A549 (cell line): ENCODE measurements around the gene GCLC. TPM values are rescaled to one million over a fixed set of nuclear protein-coding genes. Genes with fewer than 3 reads are reported as not detected.
"Not testable (repeated sequence)": the region's sequence is repeated elsewhere in the genome, so short reads cannot be mapped to it uniquely, and the experiment has no call there.

Experiments
- ATAC-seq, 2 experiments: fragments of 200-7000 bp in 1 of 2; fragments of >200 bp in 1 of 2; cut with Nextera tagmentation in 1 of 2; cut with Tn5 transposase in 1 of 2; 3 replicates each; pipeline versions ENCODE4 v1.8.0 to v1.9.1; 2018 to 2020; ENCODE audit warnings: mild to moderate bottlenecking in 1 of 2, moderate library complexity in 1 of 2
- CTCF ChIA-PET: fragments of 300-600 bp; sonication (Branson Sonifier 250); formaldehyde crosslinking; extraction: SDS; loops from one replicate; lab custom pipeline; 2021; ENCODE audit warnings: antibody characterized with exemption, inconsistent platforms; lab: Yijun Ruan, JAX
- POLR2A ChIA-PET: fragments of 350-600 bp; formaldehyde crosslinking; extraction: SDS; loops from one replicate; lab custom pipeline; 2021; ENCODE audit warnings: antibody characterized with exemption, inconsistent platforms; lab: Yijun Ruan, JAX
- DNase-seq, 2 experiments: peaks; one replicate each; pipeline versions ENCODE4 v3.0.0 to v3.0.0-alpha.2; 2011 to 2016; ENCODE audit warnings: low read depth in 1 of 2, low spot score in 1 of 2
- FAIRE-seq: peaks from 2 replicates; lab custom pipeline; 2011; peaks lifted over from hg19 to GRCh38; lab: Jason Lieb, UNC
- H3K27ac ChIP-seq, 2 experiments: fragments of >200 bp; sonication (Bioruptor Twin); formaldehyde crosslinking; 3 replicates each; pipeline ENCODE4 v1.5.1; 2016 to 2017
- H3K4me1 ChIP-seq: fragments of >200 bp; sonication (Bioruptor Twin); formaldehyde crosslinking; 3 replicates; pipeline ENCODE4 v1.6.1; 2016
- H3K4me2 ChIP-seq: fragments of >200 bp; sonication (Bioruptor Twin); formaldehyde crosslinking; 3 replicates; pipeline ENCODE4 v1.6.1; 2016
- H3K4me3 ChIP-seq: fragments of >200 bp; sonication (Bioruptor Twin); formaldehyde crosslinking; 3 replicates; pipeline ENCODE4 v1.5.1; 2016
- H3K9me3 ChIP-seq: fragments of >200 bp; sonication (Bioruptor Twin); formaldehyde crosslinking; 3 replicates; pipeline ENCODE4 v1.6.1; 2016
- BHLHE40 ChIP-seq: IDR thresholded peaks from 2 replicates; pipeline ENCODE4 v1.6.1; 2012; ENCODE audit warnings: low read depth, low read length, inconsistent platforms
- CHD2 ChIP-seq: fragments of 150-350 bp; IDR thresholded peaks from 2 replicates; pipeline ENCODE4 v1.6.1; 2014; ENCODE audit warnings: low read length; ENCODE audit not compliant: partially characterized antibody
- CHD4 ChIP-seq: fragments of 200-600 bp; sonication (generic); IDR thresholded peaks from 2 replicates; pipeline ENCODE4 v1.6.1; 2016; ENCODE audit warnings: antibody characterized with exemption, mild to moderate bottlenecking, borderline replicate concordance
- EHF ChIP-seq: fragments of 250-450 bp; sonication (Bioruptor Pico); IDR thresholded peaks from 2 replicates; pipeline ENCODE4 v1.5.0; 2020; ENCODE audit warnings: mild to moderate bottlenecking
- EP300 ChIP-seq, 2 experiments: fragments of >200 bp; sonication (Bioruptor Twin); formaldehyde crosslinking; IDR thresholded peaks; 2 replicates in 1 of 2; 3 replicates in 1 of 2; pipeline ENCODE4 v1.6.1; 2016 to 2017
- ESRRA ChIP-seq: fragments of 150-350 bp; IDR thresholded peaks from 2 replicates; pipeline ENCODE4 v1.6.1; 2014; ENCODE audit warnings: mild to moderate bottlenecking, low read length, borderline replicate concordance
- FOSB ChIP-seq: fragments of 250-450 bp; sonication (Bioruptor Pico); IDR thresholded peaks from 2 replicates; pipeline ENCODE4 v1.5.0; 2020; ENCODE audit warnings: mild to moderate bottlenecking, moderate library complexity
- FOSL2 ChIP-seq, 2 experiments: fragments of 450-650 bp in 1 of 2; fragments of >200 bp in 1 of 2; sonication (Bioruptor Twin) in 1 of 2; formaldehyde crosslinking; IDR thresholded peaks; 2 replicates each; pipeline versions ENCODE4 v1.5.0 to v1.6.1; 2016 to 2020; ENCODE audit warnings: mild to moderate bottlenecking in 1 of 2, moderate library complexity in 1 of 2
- FOXS1 ChIP-seq: fragments of 250-450 bp; sonication (Bioruptor Pico); IDR thresholded peaks from 2 replicates; pipeline ENCODE4 v1.5.0; 2020; ENCODE audit warnings: mild to moderate bottlenecking, moderate library complexity
- HOXB13 ChIP-seq: fragments of 250-450 bp; sonication (Bioruptor Pico); IDR thresholded peaks from 2 replicates; pipeline ENCODE4 v1.5.0; 2020; ENCODE audit warnings: low read depth, mild to moderate bottlenecking, moderate library complexity
- JUN ChIP-seq, 2 experiments: fragments of >200 bp; sonication (Bioruptor Twin); formaldehyde crosslinking; IDR thresholded peaks; 2 replicates in 1 of 2; 3 replicates in 1 of 2; pipeline ENCODE4 v1.6.1; 2016 to 2017
- MAFK ChIP-seq: fragments of 450-650 bp; IDR thresholded peaks from 2 replicates; pipeline ENCODE4 v1.6.1; 2014; ENCODE audit not compliant: partially characterized antibody
- NFE2L2 ChIP-seq: fragments of 150-350 bp; conservative IDR thresholded peaks from 2 replicates; pipeline ENCODE4 v1.6.1; 2014; ENCODE audit warnings: low read length
- POLR2AphosphoS2 ChIP-seq: conservative IDR thresholded peaks from 2 replicates; pipeline ENCODE4 v1.6.1; 2012; ENCODE audit warnings: low read length, improper control_type of control experiment, inconsistent platforms
- RFX5 ChIP-seq: fragments of 450-650 bp; IDR thresholded peaks from 2 replicates; pipeline ENCODE4 v1.7.1; 2014; ENCODE audit warnings: antibody characterized with exemption, mild to moderate bottlenecking, moderate library complexity
- ZSCAN20 ChIP-seq: fragments of 250-450 bp; sonication (Bioruptor Pico); IDR thresholded peaks from 2 replicates; pipeline ENCODE4 v1.8.0; 2022; ENCODE audit warnings: mild to moderate bottlenecking, moderate library complexity
- WGBS: methylation state at CpG from one replicate; pipeline ENCODE4 v1.1.6; 2017; ENCODE audit errors: missing lambda C conversion rate; 5-methylcytosine and 5-hydroxymethylcytosine counted together
- polyA plus RNA-seq, 4 experiments: library from polyadenylated mRNA; depleted of rRNA in 3 of 4; stranded (reverse); fragments of >200 nt; fragmentation: RNase III in 1 of 4; extraction: RNeasy Plus Mini Kit Qiagen cat#74134 plus additional on column Dnase treatment in 1 of 4; gene quantifications; 2 replicates in 3 of 4; 3 replicates in 1 of 4; pipeline ENCODE4 v1.2.3, GENCODE V29; 2011 to 2017
- TF ChIP-seq, protein P1 (sequence below): fragments of 450-650 bp; IDR thresholded peaks from 2 replicates; pipeline ENCODE4 v1.6.1; 2014; ENCODE audit warnings: antibody characterized with exemption
- TF ChIP-seq, protein P2 (sequence below): fragments of >200 bp; sonication (Bioruptor Twin); formaldehyde crosslinking; IDR thresholded peaks from 2 replicates; pipeline ENCODE4 v1.6.1; 2016
- TF ChIP-seq, protein P3 (sequence below): IDR thresholded peaks from 2 replicates; pipeline ENCODE4 v1.6.1; 2012
- TF ChIP-seq, protein P4 (sequence below): IDR thresholded peaks from 2 replicates; pipeline ENCODE4 v1.6.1; 2012; ENCODE audit warnings: low read depth, borderline replicate concordance
- TF ChIP-seq, protein P5 (sequence below): fragments of 250-450 bp; sonication (Bioruptor Pico); IDR thresholded peaks from 2 replicates; pipeline ENCODE4 v1.5.0; 2021; ENCODE audit warnings: mild to moderate bottlenecking, moderate library complexity, borderline replicate concordance

GCLC gene
- polyA plus RNA-seq, 2 of the 4 experiments (the other 2 are of a cell fraction) = 116 to 180 TPM

DNA sequence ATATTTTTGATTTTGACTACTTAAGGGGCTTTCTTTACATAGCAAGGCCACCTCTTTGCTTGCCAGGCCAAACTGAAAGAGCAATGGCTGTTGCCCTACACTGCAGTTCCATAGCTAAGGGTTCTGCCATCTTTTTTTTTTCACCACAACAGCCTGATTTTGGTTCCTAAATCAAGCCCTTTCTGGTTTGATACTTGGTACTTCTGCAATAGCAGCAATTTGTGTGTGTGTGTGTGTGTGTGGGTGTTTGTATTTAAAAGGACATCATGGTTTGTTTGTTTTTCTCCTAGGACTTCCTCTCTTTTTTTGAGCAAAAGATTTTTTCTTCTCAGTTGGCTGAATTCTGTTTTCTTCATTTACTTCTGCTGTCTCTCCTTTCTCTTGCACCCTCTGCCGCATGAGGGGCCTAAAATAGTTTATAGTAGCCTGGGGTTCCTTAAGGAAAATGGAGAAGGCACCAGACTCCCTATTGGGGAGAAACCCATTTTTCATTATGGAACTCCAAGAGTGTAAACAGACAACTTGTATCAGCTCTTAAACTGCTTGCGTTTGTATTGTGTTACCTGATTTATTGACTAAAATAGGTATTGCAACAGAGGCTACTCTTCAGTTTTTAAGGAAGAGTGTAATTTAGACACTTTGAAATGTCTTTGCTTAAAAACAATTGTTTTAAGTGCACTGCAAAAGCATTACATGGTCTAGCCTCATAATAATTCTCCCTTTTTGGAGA is 12.2 kb upstream of the GCLC start:
- CTCF ChIA-PET = no interaction called here
- Histone ChIP-seq H3K4me1 (no peaks in the 10 kb centered on the region), H3K9me3 (peaks cover 6% of the 10 kb centered on the region; the same call in 2 of the 3 replicates), H3K27ac (no peak overlapping the region), H3K4me3 (no peak overlapping the region), H3K4me2 (no peak overlapping the region)
- POLR2A ChIA-PET = no interaction called here
- no peak for FAIRE-seq
- 89% methylated on average over 2 of the region's 2 CpGs for WGBS
- DNase-seq = no peak
- no peak for TF ChIP-seq RFX5
- no peak for TF ChIP-seq JUN (IDR thresholded peaks at IDR 0.05)
- no peak for TF ChIP-seq HOXB13 (CRISPR knock-in tag)
- TF ChIP-seq ESRRA = no peak
- no peak for TF ChIP-seq FOXS1 (CRISPR knock-in tag)
- no peak for ATAC-seq

DNA sequence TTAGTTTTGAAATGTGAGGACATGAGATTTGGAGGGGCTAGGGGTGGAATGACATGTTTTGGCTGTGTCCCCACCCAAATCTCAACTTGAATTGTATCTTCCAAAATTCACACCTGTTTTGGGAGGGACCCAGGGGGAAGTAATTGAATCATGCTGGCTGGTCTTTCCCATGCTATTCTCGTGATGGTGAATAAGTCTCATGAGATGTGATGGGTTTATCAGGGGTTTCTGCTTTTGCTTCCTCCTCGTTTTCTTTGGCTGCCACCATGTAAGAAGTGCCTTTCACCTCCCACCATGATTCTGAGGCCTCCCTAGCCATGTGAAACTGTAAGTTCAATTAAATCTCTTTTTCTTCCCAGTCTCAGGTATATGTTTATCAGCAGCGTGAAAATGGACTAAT is 8.7 kb upstream of the GCLC start:
- POLR2A ChIA-PET, FAIRE-seq, CTCF ChIA-PET, ATAC-seq, H3K4me2 ChIP-seq, H3K9me3 ChIP-seq, DNase-seq, H3K4me1 ChIP-seq, H3K4me3 ChIP-seq, H3K27ac ChIP-seq: not testable (repeated sequence)
- 70% methylated on average over 3 of the region's 3 CpGs for WGBS

DNA sequence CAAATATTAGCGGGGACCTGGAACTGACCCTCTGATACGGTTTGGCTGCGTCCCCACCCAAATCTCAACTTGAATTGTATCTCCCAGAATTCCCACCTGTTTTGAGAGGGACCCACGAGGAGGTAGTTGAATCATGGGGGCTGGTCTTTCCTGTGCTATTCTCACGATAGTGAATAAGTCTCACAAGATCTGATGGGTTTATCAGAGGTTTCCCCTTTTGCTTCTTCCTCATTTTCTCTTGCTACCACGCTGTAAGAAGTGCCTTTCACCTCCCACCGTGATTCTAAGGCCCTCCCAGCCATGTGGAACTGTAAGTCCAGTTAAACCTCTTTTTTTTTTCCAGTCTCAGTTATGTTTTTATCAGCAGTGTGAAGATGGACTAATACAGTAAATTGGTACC is 6.8 kb upstream of the GCLC start:
- H3K9me3 ChIP-seq, H3K4me2 ChIP-seq, ATAC-seq, CTCF ChIA-PET, H3K4me3 ChIP-seq, H3K4me1 ChIP-seq, DNase-seq, FAIRE-seq, H3K27ac ChIP-seq, POLR2A ChIA-PET: not testable (repeated sequence)
- WGBS = 81% methylated on average over 7 of the region's 7 CpGs

DNA sequence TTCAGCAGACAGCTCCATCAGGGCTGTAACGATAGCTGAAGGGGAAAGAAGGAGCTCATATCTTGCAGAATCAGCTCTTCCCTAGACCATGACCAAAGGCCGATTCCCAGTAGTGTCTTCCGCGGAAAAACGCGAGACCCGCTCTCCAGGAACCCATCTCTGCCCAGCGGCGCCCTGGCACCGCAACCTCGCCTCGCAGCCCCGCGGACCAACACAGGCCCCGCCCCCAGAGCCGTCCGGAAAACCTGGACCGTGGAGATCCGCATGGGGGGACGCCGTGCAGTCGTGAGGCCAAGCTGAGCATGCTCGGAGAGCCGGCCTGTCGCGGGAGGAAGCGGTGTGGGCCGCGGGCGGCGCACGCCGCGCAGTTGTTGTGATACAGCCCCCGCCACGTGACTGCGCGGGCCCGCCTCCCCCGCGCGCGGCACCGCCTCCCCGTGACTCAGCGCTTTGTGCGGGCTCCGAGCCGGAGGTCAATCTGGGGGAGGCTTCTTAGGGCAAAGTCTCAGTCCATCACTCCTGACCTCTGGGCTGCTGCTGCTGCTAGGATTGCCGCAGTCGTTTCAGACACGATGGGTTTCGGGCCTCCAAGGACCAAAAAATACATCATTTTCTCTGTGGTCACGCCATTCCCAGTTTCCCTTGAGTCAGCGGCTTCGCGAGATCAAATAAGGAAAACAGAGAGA is 3.1 kb upstream of the GCLC start:
- peak overlapping the region; percentile 87 to 93 for H3K27ac ChIP-seq
- peak overlapping the region; percentile 82 for H3K4me2 ChIP-seq
- DNase-seq (peak; percentile 76 to 96), FAIRE-seq (no peak), ATAC-seq (peak; percentile 77 to 86)
- ChIA-PET POLR2A (interaction anchor here (0.8 to 2.1 kb wide), 10 partner anchors 10 to 247 kb away, joined by 3 to 11 read pairs (median 4); partner anchors contain the start of gene LRRC1), CTCF (interaction anchor here (0.9 to 3.2 kb wide), 9 partner anchors 10 to 180 kb away, joined by 3 to 25 read pairs (median 4); no protein-coding TSS in a partner anchor)
- under 1% methylated on average over 25 of the region's 57 CpGs for WGBS
- peaks cover 21% of the 10 kb centered on the region for H3K4me1 ChIP-seq
- peak overlapping the region; percentile 78 for H3K4me3 ChIP-seq
- H3K9me3 ChIP-seq = no peaks in the 10 kb centered on the region
- TF ChIP-seq HOXB13 (CRISPR knock-in tag) (no peak), EP300 (IDR thresholded peaks at IDR 0.05) (peak in 1 of 2 experiments; percentile 41; a peak in 1 of 5 replicates), CHD2 (peak; percentile 60), EHF (CRISPR knock-in tag) (no peak), ESRRA (peak; percentile 67; the same call in 1 of the 2 replicates), BHLHE40 (peak; percentile 61), POLR2AphosphoS2 (no peak), CHD4 (no peak), NFE2L2 (peak; percentile 89), ZSCAN20 (CRISPR knock-in tag) (no peak), FOSB (CRISPR knock-in tag) (no peak), MAFK (peak; percentile 98), FOSL2 (IDR thresholded peaks at IDR 0.05) (no peak), FOSL2 (CRISPR knock-in tag; IDR thresholded peaks at IDR 0.05) (peak; percentile 87)
- TF ChIP-seq, protein P1, sequence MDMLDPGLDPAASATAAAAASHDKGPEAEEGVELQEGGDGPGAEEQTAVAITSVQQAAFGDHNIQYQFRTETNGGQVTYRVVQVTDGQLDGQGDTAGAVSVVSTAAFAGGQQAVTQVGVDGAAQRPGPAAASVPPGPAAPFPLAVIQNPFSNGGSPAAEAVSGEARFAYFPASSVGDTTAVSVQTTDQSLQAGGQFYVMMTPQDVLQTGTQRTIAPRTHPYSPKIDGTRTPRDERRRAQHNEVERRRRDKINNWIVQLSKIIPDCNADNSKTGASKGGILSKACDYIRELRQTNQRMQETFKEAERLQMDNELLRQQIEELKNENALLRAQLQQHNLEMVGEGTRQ = peak; percentile 95
- TF ChIP-seq, protein P2, sequence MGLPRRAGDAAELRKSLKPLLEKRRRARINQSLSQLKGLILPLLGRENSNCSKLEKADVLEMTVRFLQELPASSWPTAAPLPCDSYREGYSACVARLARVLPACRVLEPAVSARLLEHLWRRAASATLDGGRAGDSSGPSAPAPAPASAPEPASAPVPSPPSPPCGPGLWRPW = no peak
- TF ChIP-seq, protein P3, sequence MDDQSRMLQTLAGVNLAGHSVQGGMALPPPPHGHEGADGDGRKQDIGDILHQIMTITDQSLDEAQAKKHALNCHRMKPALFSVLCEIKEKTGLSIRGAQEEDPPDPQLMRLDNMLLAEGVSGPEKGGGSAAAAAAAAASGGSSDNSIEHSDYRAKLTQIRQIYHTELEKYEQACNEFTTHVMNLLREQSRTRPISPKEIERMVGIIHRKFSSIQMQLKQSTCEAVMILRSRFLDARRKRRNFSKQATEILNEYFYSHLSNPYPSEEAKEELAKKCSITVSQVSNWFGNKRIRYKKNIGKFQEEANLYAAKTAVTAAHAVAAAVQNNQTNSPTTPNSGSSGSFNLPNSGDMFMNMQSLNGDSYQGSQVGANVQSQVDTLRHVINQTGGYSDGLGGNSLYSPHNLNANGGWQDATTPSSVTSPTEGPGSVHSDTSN = no peak
- TF ChIP-seq, protein P4, sequence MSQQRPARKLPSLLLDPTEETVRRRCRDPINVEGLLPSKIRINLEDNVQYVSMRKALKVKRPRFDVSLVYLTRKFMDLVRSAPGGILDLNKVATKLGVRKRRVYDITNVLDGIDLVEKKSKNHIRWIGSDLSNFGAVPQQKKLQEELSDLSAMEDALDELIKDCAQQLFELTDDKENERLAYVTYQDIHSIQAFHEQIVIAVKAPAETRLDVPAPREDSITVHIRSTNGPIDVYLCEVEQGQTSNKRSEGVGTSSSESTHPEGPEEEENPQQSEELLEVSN = peak; percentile 68; the same call in 1 of the 2 replicates
- TF ChIP-seq, protein P5, sequence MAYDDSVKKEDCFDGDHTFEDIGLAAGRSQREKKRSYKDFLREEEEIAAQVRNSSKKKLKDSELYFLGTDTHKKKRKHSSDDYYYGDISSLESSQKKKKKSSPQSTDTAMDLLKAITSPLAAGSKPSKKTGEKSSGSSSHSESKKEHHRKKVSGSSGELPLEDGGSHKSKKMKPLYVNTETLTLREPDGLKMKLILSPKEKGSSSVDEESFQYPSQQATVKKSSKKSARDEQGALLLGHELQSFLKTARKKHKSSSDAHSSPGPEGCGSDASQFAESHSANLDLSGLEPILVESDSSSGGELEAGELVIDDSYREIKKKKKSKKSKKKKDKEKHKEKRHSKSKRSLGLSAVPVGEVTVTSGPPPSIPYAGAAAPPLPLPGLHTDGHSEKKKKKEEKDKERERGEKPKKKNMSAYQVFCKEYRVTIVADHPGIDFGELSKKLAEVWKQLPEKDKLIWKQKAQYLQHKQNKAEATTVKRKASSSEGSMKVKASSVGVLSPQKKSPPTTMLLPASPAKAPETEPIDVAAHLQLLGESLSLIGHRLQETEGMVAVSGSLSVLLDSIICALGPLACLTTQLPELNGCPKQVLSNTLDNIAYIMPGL = no peak
